ENCODE results near the gene KRT24.

The KRT24 gene

DNA sequence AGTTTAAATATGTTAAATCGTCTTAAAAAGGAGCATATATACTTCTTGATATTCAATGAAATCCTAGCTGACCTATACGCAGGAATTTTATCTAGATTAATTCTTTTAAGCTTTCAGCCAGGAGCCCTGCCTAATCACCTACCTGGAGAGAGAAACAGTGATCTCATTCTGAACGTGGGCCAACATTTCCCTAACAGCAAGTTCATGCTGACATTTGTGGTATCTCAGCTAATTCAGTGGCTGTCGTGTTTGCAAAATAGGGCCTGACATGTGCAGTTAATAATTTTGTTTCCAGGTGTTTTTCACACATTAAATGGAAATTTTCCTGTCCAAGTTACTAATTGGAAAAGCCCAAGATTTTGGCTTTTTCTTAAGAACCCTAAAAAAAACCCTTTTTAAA lies 17.4 kb downstream of the KRT24 start:
- Histone ChIP-seq H3K27ac (no peak overlapping the region), H3K27me3 (ENCODE audit: insufficient read depth, low read depth) (no peaks in the 10 kb centered on the region), H4K20me1 (ENCODE audit: insufficient read depth) (no peaks in the 10 kb centered on the region), H2AFZ (ENCODE audit: low read depth) (no peak overlapping the region), H3K4me3 (IDR thresholded peaks at IDR 0.05; ENCODE audit: insufficient read depth, low read depth, low read length) (no peak overlapping the region), H3K9ac (no peak overlapping the region), H3K4me2 (no peak overlapping the region), H3K4me1 (ENCODE audit: low read depth, poor library complexity, severe bottlenecking) (no peaks in the 10 kb centered on the region), H3K36me3 (ENCODE audit: insufficient read depth) (no peaks in the 10 kb centered on the region), H3K79me2 (ENCODE audit: insufficient read depth, low read depth) (no peaks in the 10 kb centered on the region)
- TF ChIP-seq, protein P1, sequence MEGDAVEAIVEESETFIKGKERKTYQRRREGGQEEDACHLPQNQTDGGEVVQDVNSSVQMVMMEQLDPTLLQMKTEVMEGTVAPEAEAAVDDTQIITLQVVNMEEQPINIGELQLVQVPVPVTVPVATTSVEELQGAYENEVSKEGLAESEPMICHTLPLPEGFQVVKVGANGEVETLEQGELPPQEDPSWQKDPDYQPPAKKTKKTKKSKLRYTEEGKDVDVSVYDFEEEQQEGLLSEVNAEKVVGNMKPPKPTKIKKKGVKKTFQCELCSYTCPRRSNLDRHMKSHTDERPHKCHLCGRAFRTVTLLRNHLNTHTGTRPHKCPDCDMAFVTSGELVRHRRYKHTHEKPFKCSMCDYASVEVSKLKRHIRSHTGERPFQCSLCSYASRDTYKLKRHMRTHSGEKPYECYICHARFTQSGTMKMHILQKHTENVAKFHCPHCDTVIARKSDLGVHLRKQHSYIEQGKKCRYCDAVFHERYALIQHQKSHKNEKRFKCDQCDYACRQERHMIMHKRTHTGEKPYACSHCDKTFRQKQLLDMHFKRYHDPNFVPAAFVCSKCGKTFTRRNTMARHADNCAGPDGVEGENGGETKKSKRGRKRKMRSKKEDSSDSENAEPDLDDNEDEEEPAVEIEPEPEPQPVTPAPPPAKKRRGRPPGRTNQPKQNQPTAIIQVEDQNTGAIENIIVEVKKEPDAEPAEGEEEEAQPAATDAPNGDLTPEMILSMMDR (conservative IDR thresholded peaks at IDR 0.05; ENCODE audit: low read depth, low read length), result no peak

DNA sequence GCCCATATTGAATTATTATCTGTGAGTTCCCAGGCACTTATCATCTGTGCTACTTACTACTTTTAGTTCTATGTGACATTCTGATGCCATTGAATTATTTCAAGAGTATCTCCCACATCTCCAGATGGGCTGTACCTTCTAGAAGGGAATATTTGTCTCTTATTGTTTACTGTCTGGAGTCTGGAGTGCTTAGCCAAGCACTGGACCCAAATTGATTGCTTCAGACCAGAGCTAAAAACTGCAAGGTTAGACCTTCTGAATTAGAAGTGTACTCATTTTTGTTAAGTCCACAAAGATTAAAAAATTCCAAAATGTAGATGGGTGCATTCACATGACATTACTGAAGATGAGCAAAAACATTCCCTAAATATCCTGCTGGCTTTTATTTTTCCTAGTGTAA lies 22.6 kb downstream of the KRT24 start:
- Histone ChIP-seq H3K27me3 (ENCODE audit: insufficient read depth, low read depth) (no peaks in the 10 kb centered on the region), H3K36me3 (ENCODE audit: insufficient read depth) (no peaks in the 10 kb centered on the region), H3K4me1 (ENCODE audit: low read depth, poor library complexity, severe bottlenecking) (no peaks in the 10 kb centered on the region), H4K20me1 (ENCODE audit: insufficient read depth) (no peaks in the 10 kb centered on the region), H3K27ac (no peak overlapping the region), H3K4me2 (no peak overlapping the region), H2AFZ (ENCODE audit: low read depth) (no peak overlapping the region), H3K79me2 (ENCODE audit: insufficient read depth, low read depth) (no peaks in the 10 kb centered on the region), H3K4me3 (IDR thresholded peaks at IDR 0.05; ENCODE audit: insufficient read depth, low read depth, low read length) (no peak overlapping the region), H3K9ac (no peak overlapping the region)
- TF ChIP-seq, protein P1 (conservative IDR thresholded peaks at IDR 0.05; ENCODE audit: low read depth, low read length), result no peak

DNA sequence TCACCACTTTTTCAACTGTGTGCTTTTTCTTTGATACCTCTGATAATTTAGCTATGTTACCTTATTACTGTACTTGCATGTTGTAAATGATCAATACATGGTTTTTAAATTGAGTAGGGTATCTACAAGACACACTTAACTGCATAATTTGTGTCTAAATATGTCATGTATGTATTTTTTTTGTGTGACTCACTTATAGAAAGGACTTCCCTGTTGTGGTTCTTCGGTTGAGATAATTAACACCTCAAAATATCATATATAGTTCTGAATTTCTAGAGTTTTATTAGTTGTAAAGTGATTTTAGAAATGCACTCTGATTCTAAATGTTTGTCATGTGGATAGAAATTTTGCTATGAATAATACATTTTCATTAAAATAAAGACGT lies 24.0 kb downstream of the KRT24 start:
- H3K4me3 ChIP-seq (IDR thresholded peaks at IDR 0.05; ENCODE audit: insufficient read depth, low read depth, low read length), result no peak overlapping the region
- H3K27ac ChIP-seq, result no peak overlapping the region
- no peaks in the 10 kb centered on the region for H3K4me1 ChIP-seq (ENCODE audit: low read depth, poor library complexity, severe bottlenecking)
- H3K36me3 ChIP-seq (ENCODE audit: insufficient read depth), result no peaks in the 10 kb centered on the region
- no peak overlapping the region for H3K4me2 ChIP-seq
- no peaks in the 10 kb centered on the region for H4K20me1 ChIP-seq (ENCODE audit: insufficient read depth)
- TF ChIP-seq, protein P1 (conservative IDR thresholded peaks at IDR 0.05; ENCODE audit: low read depth, low read length), result no peak
- H3K79me2 ChIP-seq (ENCODE audit: insufficient read depth, low read depth), result no peaks in the 10 kb centered on the region
- no peaks in the 10 kb centered on the region for H3K27me3 ChIP-seq (ENCODE audit: insufficient read depth, low read depth)
- no peak overlapping the region for H2AFZ ChIP-seq (ENCODE audit: low read depth)
- H3K9ac ChIP-seq, result no peak overlapping the region

DNA sequence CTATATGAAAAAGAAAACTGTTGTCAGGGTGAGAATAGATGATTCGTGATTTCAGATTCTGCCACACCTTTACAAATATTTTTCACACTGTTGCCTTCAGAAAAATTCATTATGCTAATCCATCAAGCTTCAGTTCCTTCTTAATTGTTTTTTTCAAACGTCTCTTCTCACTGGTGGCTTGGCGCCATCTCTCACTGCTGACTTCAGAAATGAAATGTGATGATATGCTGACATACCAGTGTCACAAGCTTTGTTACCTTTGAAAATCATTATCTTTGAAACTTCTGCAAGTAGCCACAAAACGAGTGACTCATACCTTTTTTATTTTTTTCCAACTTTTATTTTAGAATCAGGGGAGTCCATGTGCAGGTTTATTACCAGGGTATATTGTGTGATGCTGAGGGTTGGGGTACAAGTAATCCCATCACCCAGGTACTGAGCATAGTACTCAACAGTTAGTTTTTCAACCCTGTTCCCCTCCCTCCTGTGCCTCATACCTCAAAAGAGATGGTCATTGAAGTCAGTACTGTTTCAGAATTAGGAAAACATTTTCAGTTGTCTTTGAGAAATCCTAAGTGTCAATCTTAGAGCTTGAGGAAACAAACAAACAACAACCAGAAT lies 24.5 kb downstream of the KRT24 start:
- Histone ChIP-seq H3K79me2 (ENCODE audit: insufficient read depth, low read depth) (no peaks in the 10 kb centered on the region), H2AFZ (ENCODE audit: low read depth) (no peak overlapping the region), H3K36me3 (ENCODE audit: insufficient read depth) (no peaks in the 10 kb centered on the region), H3K4me2 (no peak overlapping the region), H3K27ac (no peak overlapping the region), H3K4me1 (ENCODE audit: low read depth, poor library complexity, severe bottlenecking) (no peaks in the 10 kb centered on the region), H3K27me3 (ENCODE audit: insufficient read depth, low read depth) (no peaks in the 10 kb centered on the region), H3K4me3 (IDR thresholded peaks at IDR 0.05; ENCODE audit: insufficient read depth, low read depth, low read length) (no peak overlapping the region), H3K9ac (no peak overlapping the region), H4K20me1 (ENCODE audit: insufficient read depth) (no peaks in the 10 kb centered on the region)
- TF ChIP-seq, protein P1 (conservative IDR thresholded peaks at IDR 0.05; ENCODE audit: low read depth, low read length), result no peak

Data from KMS-11 (cell line).